ENCODE data around the gene AHSG.

Gene AHSG

GRCh38 chr3:186669378-186670084 lies 56.7 kb downstream of the AHSG start:
- no peak overlapping the region for H3K27ac Mint-ChIP-seq
- peaks cover 13% of the 10 kb centered on the region for H3K4me1 Mint-ChIP-seq
- no peak for DNase-seq (ENCODE audit: low spot score in 2 of 2)
- no peaks in the 10 kb centered on the region for H3K36me3 Mint-ChIP-seq
- no peak overlapping the region for H3K4me3 Mint-ChIP-seq
- peak; percentile 58 for ATAC-seq
- H3K9me3 Mint-ChIP-seq, result no peaks in the 10 kb centered on the region

- ATAC-seq, result no peak
- DNase-seq (ENCODE audit: low spot score in 2 of 2), result no peak
- no peaks in the 10 kb centered on the region for H3K36me3 Mint-ChIP-seq
- H3K9me3 Mint-ChIP-seq, result no peaks in the 10 kb centered on the region
- peaks cover 13% of the 10 kb centered on the region for H3K4me1 Mint-ChIP-seq
- no peak overlapping the region for H3K27ac Mint-ChIP-seq
- no peak overlapping the region for H3K4me3 Mint-ChIP-seq
Observed at GRCh38 chr3:186670155-186670554, 57.3 kb downstream of the AHSG start.

Data from stimulated activated effector memory CD8-positive, alpha-beta T cell treated with anti-CD3 and anti-CD28 coated beads, Interleukin-12 subunit alpha, Interleukin-12 subunit beta, amount 100 ng/mL, for 72 hours (primary cell).